ENCODE data around the gene GPX2. TPM values are rescaled to one million over a fixed set of nuclear protein-coding genes. Genes with fewer than 3 reads are reported as not detected.

GPX2 gene
- total RNA-seq, 2 donors from 2014 or later = 5.0 TPM; not detected in 1

- ATAC-seq (ENCODE audit: insufficient number of reproducible peaks, low FRiP score, low read depth) = no peak
These were observed 25.6 kb upstream of the GPX2 start for GRCh38 chr14:64968167-64968566.

GRCh38 chr14:64966976-64967375, 24.4 kb upstream of the GPX2 start:
- H3K27me3 ChIP-seq (replicated peaks; ENCODE audit: insufficient read depth) = no peaks in the 10 kb centered on the region
- no peak for DNase-seq (ENCODE audit: low spot score)
- no peak for TF ChIP-seq CTCF (IDR thresholded peaks at IDR 0.05)
- no peaks in the 10 kb centered on the region for H3K9me3 ChIP-seq
- no peaks in the 10 kb centered on the region for H3K36me3 ChIP-seq
- peaks cover 6 to 12% of the 10 kb centered on the region in 2 donors for H3K4me1 ChIP-seq (ENCODE audit: control insufficient read depth in 1 of 2, low read depth in 2 of 2)
- no peak for ATAC-seq (ENCODE audit: insufficient number of reproducible peaks, low FRiP score, low read depth)
- no peak overlapping the region for H3K27ac ChIP-seq
- no peak overlapping the region for H3K4me3 ChIP-seq

More at GRCh38 chr14:64968167-64968566, 25.6 kb upstream of the GPX2 start:
- Histone ChIP-seq H3K9me3 (no peaks in the 10 kb centered on the region), H3K4me3 (no peak overlapping the region), H3K4me1 (ENCODE audit: control insufficient read depth in 1 of 2, low read depth in 2 of 2) (peaks cover 6 to 17% of the 10 kb centered on the region in 2 donors), H3K36me3 (no peaks in the 10 kb centered on the region), H3K27ac (no peak overlapping the region), H3K27me3 (replicated peaks; ENCODE audit: insufficient read depth) (no peaks in the 10 kb centered on the region)
- DNase-seq (ENCODE audit: low spot score) = no peak
- no peak for TF ChIP-seq CTCF (IDR thresholded peaks at IDR 0.05)

GRCh38 chr14:64965356-64966000, 22.9 kb upstream of the GPX2 start:
- DNase-seq (ENCODE audit: low spot score) (no peak), ATAC-seq (ENCODE audit: insufficient number of reproducible peaks, low FRiP score, low read depth) (no peak)
- no peak overlapping the region for H3K4me3 ChIP-seq
- no peaks in the 10 kb centered on the region for H3K9me3 ChIP-seq
- no peaks in the 10 kb centered on the region for H3K36me3 ChIP-seq
- no peaks in the 10 kb centered on the region for H3K27me3 ChIP-seq (replicated peaks; ENCODE audit: insufficient read depth)
- no peak for TF ChIP-seq CTCF (IDR thresholded peaks at IDR 0.05)
- H3K27ac ChIP-seq = no peak overlapping the region
- peaks cover 0 to 6% of the 10 kb centered on the region in 2 donors for H3K4me1 ChIP-seq (ENCODE audit: control insufficient read depth in 1 of 2, low read depth in 2 of 2)

GRCh38 chr14:64963611-64964010, 21.1 kb upstream of the GPX2 start:
- no peak for TF ChIP-seq CTCF (IDR thresholded peaks at IDR 0.05)
- Histone ChIP-seq H3K36me3 (no peaks in the 10 kb centered on the region), H3K27ac (no peak overlapping the region), H3K4me3 (no peak overlapping the region), H3K4me1 (ENCODE audit: control insufficient read depth in 1 of 2, low read depth in 2 of 2) (peaks cover 0 to 8% of the 10 kb centered on the region in 2 donors), H3K9me3 (no peaks in the 10 kb centered on the region), H3K27me3 (replicated peaks; ENCODE audit: insufficient read depth) (no peaks in the 10 kb centered on the region)
- DNase-seq (ENCODE audit: low spot score) = no peak
- ATAC-seq (ENCODE audit: insufficient number of reproducible peaks, low FRiP score, low read depth) = no peak

- no peak for DNase-seq (ENCODE audit: low spot score)
- H3K27ac ChIP-seq = no peak overlapping the region
- no peak for ATAC-seq (ENCODE audit: insufficient number of reproducible peaks, low FRiP score, low read depth)
These were observed 18.3 kb upstream of the GPX2 start for GRCh38 chr14:64960762-64961276.

More at GRCh38 chr14:64960762-64961276, 18.3 kb upstream of the GPX2 start:
- Histone ChIP-seq H3K9me3 (no peaks in the 10 kb centered on the region), H3K36me3 (no peaks in the 10 kb centered on the region), H3K4me3 (no peak overlapping the region), H3K4me1 (ENCODE audit: control insufficient read depth in 1 of 2, low read depth in 2 of 2) (peaks cover 0 to 8% of the 10 kb centered on the region in 2 donors), H3K27me3 (replicated peaks; ENCODE audit: insufficient read depth) (no peaks in the 10 kb centered on the region)
- no peak for TF ChIP-seq CTCF (IDR thresholded peaks at IDR 0.05)
